Measurements from ENCODE around the gene PHETA2.
"Not testable (repeated sequence)": the region's sequence is repeated elsewhere in the genome, so short reads cannot be mapped to it uniquely, and the experiment has no call there.

PHETA2 gene

GRCh38 chr22:42070517-42071422 lies 3.3 kb upstream of the PHETA2 start, which contains the start of gene NAGA:
Gene NAGA (minus strand): TSS chr22:42070812. CDS start chr22:42070297, 515 bp downstream.
- peak; percentile 63 to 81 (median 74) for DNase-seq

GRCh38 chr22:42071508-42071907 lies 2.5 kb upstream of the PHETA2 start:
- not testable (repeated sequence) for DNase-seq

- no peak for DNase-seq
Observed at GRCh38 chr22:42072606-42073330, 1.3 kb upstream of the PHETA2 start.

GRCh38 chr22:42073621-42074041 lies 417 bp upstream of the PHETA2 start:
- DNase-seq: no peak

GRCh38 chr22:42074846-42075676 lies 1.0 kb downstream of the PHETA2 start:
- no peak for DNase-seq

GRCh38 chr22:42076764-42077485 lies 2.9 kb downstream of the PHETA2 start:
- no peak for DNase-seq

GRCh38 chr22:42077486-42078125 lies 3.6 kb downstream of the PHETA2 start:
- DNase-seq: no peak

GRCh38 chr22:42078469-42079318 lies 4.6 kb downstream of the PHETA2 start:
- DNase-seq: peak in 1 of 4 experiments; percentile 46

GRCh38 chr22:42079319-42080251 lies 5.5 kb downstream of the PHETA2 start, which contains the start of gene SMDT1:
Gene SMDT1 (plus strand): TSS chr22:42079700. CDS start chr22:42079769, 69 bp downstream.
- DNase-seq: peak; percentile 96 to 97 (median 96)

GRCh38 chr22:42080287-42080686 lies 6.2 kb downstream of the PHETA2 start:
- DNase-seq: no peak

GRCh38 chr22:42083119-42083518 lies 9.1 kb downstream of the PHETA2 start:
- DNase-seq: no peak

- DNase-seq: no peak
Observed at GRCh38 chr22:42084874-42085273, 10.8 kb downstream of the PHETA2 start.

- DNase-seq: no peak
Observed at GRCh38 chr22:42086051-42086450, 12.0 kb downstream of the PHETA2 start.

GRCh38 chr22:42090596-42091454 lies 16.8 kb downstream of the PHETA2 start, which contains the start of gene NDUFA6:
Gene NDUFA6 (minus strand): TSS chr22:42090772. CDS start chr22:42090744, 28 bp downstream.
- peak; percentile 93 to 96 (median 94) for DNase-seq

- DNase-seq: no peak
Observed at GRCh38 chr22:42091455-42091782, 17.4 kb downstream of the PHETA2 start.

GRCh38 chr22:42101199-42101598 lies 27.2 kb downstream of the PHETA2 start:
- no peak for DNase-seq

GRCh38 chr22:42104332-42104860 lies 30.3 kb downstream of the PHETA2 start:
- not testable (repeated sequence) for DNase-seq

GRCh38 chr22:42108848-42109247 lies 34.8 kb downstream of the PHETA2 start:
- DNase-seq: no peak

Measured in activated naive CD4-positive, alpha-beta T cell (primary cell).